CD14-positive monocyte (primary cell): ENCODE measurements around the gene GRWD1. TPM values are rescaled to one million over a fixed set of nuclear protein-coding genes. Genes with fewer than 3 reads are reported as not detected.

ENCODE experiments used
- DNase-seq, 3 donors: peaks; one replicate each; pipeline ENCODE4 v3.0.0-alpha.2; 2011 to 2022
- H2AFZ ChIP-seq: 2 replicates; pipeline ENCODE4 v1.6.0; 2012; ENCODE audit warnings: mild to moderate bottlenecking, low read depth, low read length, inconsistent platforms; ENCODE audit not compliant: insufficient read depth, poor library complexity, severe bottlenecking
- H3K27ac ChIP-seq, 2 donors: 1 replicate in 1 of 2; 2 replicates in 1 of 2; pipeline ENCODE4 v1.5.1; 2012 to 2013; ENCODE audit warnings: low read length in 2 of 2, control low read depth in 1 of 2, inconsistent platforms in 1 of 2, low read depth in 1 of 2, mild to moderate bottlenecking in 1 of 2
- H3K27me3 ChIP-seq, 2 donors: one replicate each; pipeline versions ENCODE4 v1.6.0 to v1.6.1; 2011 to 2013; ENCODE audit warnings: low read length in 2 of 2; ENCODE audit not compliant: control insufficient read depth in 2 of 2, insufficient read depth in 2 of 2
- H3K36me3 ChIP-seq, 2 donors: replicated peaks in 1 of 2; 1 replicate in 1 of 2; 2 replicates in 1 of 2; pipeline versions ENCODE4 v1.5.1 to v1.6.1; 2012 to 2013; ENCODE audit warnings: low read length in 2 of 2, control low read depth in 1 of 2, inconsistent platforms in 1 of 2, mild to moderate bottlenecking in 1 of 2; ENCODE audit not compliant: insufficient read depth in 2 of 2, control insufficient read depth in 1 of 2
- H3K4me1 ChIP-seq, 2 donors: 1 replicate in 1 of 2; 2 replicates in 1 of 2; pipeline versions ENCODE4 v1.5.1 to v1.6.1; 2012 to 2013; ENCODE audit warnings: low read length in 2 of 2, control low read depth in 1 of 2, inconsistent platforms in 1 of 2, mild to moderate bottlenecking in 1 of 2, moderate library complexity in 1 of 2; ENCODE audit not compliant: insufficient read depth in 2 of 2, control insufficient read depth in 1 of 2
- H3K4me2 ChIP-seq: replicated peaks from 2 replicates; pipeline ENCODE3; 2012; ENCODE audit warnings: low read length, moderate library complexity, mild to moderate bottlenecking; ENCODE audit not compliant: poor library complexity, severe bottlenecking; ENCODE audit errors: extremely low read depth
- H3K4me3 ChIP-seq, 3 experiments: fragments of 200-600 bp in 1 of 3; sonication (generic) in 1 of 3; replicated peaks in 1 of 3; 1 replicate in 2 of 3; 2 replicates in 1 of 3; pipeline ENCODE4 v1.5.1; 2011 to 2013; ENCODE audit warnings: low read length in 3 of 3, mild to moderate bottlenecking in 3 of 3, control low read depth in 2 of 3, low read depth in 2 of 3, inconsistent platforms in 1 of 3, moderate library complexity in 1 of 3
- H3K79me2 ChIP-seq: 2 replicates; pipeline ENCODE4 v1.6.0; 2012; ENCODE audit warnings: mild to moderate bottlenecking, control low read depth, inconsistent platforms, low read length, moderate library complexity; ENCODE audit not compliant: insufficient read depth
- H3K9ac ChIP-seq: 2 replicates; pipeline ENCODE4 v1.6.0; 2017; ENCODE audit warnings: low read length, mild to moderate bottlenecking; ENCODE audit not compliant: insufficient read depth, poor library complexity, severe bottlenecking
- H3K9me3 ChIP-seq, 2 donors: replicated peaks in 1 of 2; 1 replicate in 1 of 2; 2 replicates in 1 of 2; pipeline versions ENCODE4 v1.5.1 to v1.6.1; 2012 to 2013; ENCODE audit warnings: low read length in 2 of 2, control low read depth in 1 of 2; ENCODE audit not compliant: control insufficient read depth in 1 of 2, insufficient read depth in 1 of 2
- H4K20me1 ChIP-seq: 2 replicates; pipeline ENCODE4 v1.6.0; 2012; ENCODE audit warnings: mild to moderate bottlenecking, low read length, control low read depth, moderate library complexity; ENCODE audit not compliant: insufficient read depth
- H3K27ac Mint-ChIP-seq, 7 donors: one replicate each; pipeline ENCODE4 v1.8.0; 2020; ENCODE audit warnings: mild to moderate bottlenecking in 7 of 7, mixed read lengths in 7 of 7, moderate library complexity in 6 of 7, inconsistent platforms in 2 of 7
- H3K27me3 Mint-ChIP-seq, 3 donors: one replicate each; pipeline ENCODE4 v1.8.0; 2021 to 2022; ENCODE audit warnings: low read depth in 3 of 3, mild to moderate bottlenecking in 3 of 3, mixed read lengths in 3 of 3, moderate library complexity in 3 of 3, inconsistent platforms in 1 of 3
- H3K36me3 Mint-ChIP-seq, 2 donors: one replicate each; pipeline ENCODE4 v1.8.0; 2020; ENCODE audit warnings: mixed read lengths in 2 of 2, inconsistent platforms in 1 of 2, mild to moderate bottlenecking in 1 of 2
- H3K4me1 Mint-ChIP-seq: one replicate; pipeline ENCODE4 v1.8.0; 2020; ENCODE audit warnings: mild to moderate bottlenecking, mixed read lengths
- H3K4me3 Mint-ChIP-seq, 2 donors: one replicate each; pipeline ENCODE4 v1.8.0; 2020; ENCODE audit warnings: mild to moderate bottlenecking in 2 of 2, mixed read lengths in 2 of 2, moderate library complexity in 1 of 2
- H3K9me3 Mint-ChIP-seq, 7 donors: one replicate each; pipeline ENCODE4 v1.8.0; 2020 to 2022; ENCODE audit warnings: mixed read lengths in 7 of 7, mild to moderate bottlenecking in 6 of 7, moderate library complexity in 6 of 7, inconsistent platforms in 2 of 7
- WGBS: methylation state at CpG from one replicate; pipeline ENCODE4 v1.1.5; 2013; ENCODE audit warnings: missing lambda C conversion rate; ENCODE audit not compliant: insufficient coverage; 5-methylcytosine and 5-hydroxymethylcytosine counted together
- intact Hi-C, 2 donors: fragments of 100-400 bp; cut with micrococcal nuclease; formaldehyde crosslinking; loops; one replicate each; pipeline versions ENCODE4 v1.15.0 to v1.15.1; 2023
- polyA plus RNA-seq, 3 donors: library from polyadenylated mRNA; depleted of rRNA in 1 of 3; unstranded in 2 of 3; stranded (reverse) in 1 of 3; fragments of 300-500 nt in 2 of 3; fragments of >200 nt in 1 of 3; fragmentation: Illumina TruSeq in 2 of 3; gene quantifications; 1 replicate in 2 of 3; 2 replicates in 1 of 3; pipeline ENCODE4 v1.2.3, GENCODE V29; 2012 to 2021
- TF ChIP-seq, protein P1 (sequence below): fragments of 200-600 bp; IDR thresholded peaks from one replicate; pipeline ENCODE4 v1.8.0; 2022; ENCODE audit warnings: antibody characterized with exemption, mild to moderate bottlenecking

GRWD1 gene
- polyA plus RNA-seq, 3 donors: 3.7 to 13.9 (median 10.0) TPM

DNA sequence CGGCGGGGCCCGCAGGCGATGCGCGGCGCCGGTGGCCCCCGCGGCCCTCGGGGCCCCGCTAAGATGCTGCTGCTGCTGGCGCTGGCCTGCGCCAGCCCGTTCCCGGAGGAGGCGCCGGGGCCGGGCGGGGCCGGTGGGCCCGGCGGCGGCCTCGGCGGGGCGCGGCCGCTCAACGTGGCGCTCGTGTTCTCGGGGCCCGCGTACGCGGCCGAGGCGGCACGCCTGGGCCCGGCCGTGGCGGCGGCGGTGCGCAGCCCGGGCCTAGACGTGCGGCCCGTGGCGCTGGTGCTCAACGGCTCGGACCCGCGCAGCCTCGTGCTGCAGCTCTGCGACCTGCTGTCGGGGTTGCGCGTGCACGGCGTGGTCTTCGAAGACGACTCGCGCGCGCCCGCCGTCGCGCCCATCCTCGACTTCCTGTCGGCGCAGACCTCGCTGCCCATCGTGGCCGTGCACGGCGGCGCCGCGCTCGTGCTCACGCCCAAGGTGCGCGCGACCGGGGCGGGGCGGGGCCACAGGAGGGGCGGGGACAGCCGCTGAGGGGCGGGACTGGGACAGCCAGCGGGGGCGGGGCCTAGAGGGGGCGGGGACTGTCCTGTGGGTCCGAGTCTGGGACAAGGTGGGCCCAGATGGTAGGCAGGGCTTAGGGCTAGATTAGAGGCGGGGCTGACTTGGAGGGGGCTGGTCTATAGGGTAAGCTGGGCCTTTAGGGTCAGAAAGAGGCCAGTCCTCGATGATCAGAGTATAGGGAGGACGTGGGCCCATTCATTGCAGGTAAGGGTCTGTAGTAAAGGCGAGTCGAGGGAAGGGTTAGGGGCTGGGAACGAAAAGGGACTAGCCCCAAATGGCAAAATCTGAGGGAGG, 47.2 kb upstream of the GRWD1 start:
- Mint-ChIP-seq H3K9me3 (peaks cover 4 to 41% (median 14%) of the 10 kb centered on the region in 7 donors), H3K36me3 (peaks cover 0 to 10% of the 10 kb centered on the region in 2 donors), H3K27me3 (peaks cover 48 to 51% (median 48%) of the 10 kb centered on the region in 3 donors), H3K4me1 (peaks cover 44% of the 10 kb centered on the region), H3K27ac (peak overlapping the region; percentile 52 to 93 (median 88)), H3K4me3 (peak overlapping the region; percentile 23 to 94)
- DNase-seq: peak; percentile 70 to 80 (median 80)
- Histone ChIP-seq H3K79me2 (no peaks in the 10 kb centered on the region), H3K9me3 (peaks cover 4 to 15% of the 10 kb centered on the region in 2 donors), H3K4me3 (peak overlapping the region; percentile 17 to 73 (median 36)), H3K4me1 (peaks cover 39 to 45% of the 10 kb centered on the region in 2 donors), H3K9ac (peak overlapping the region; percentile 19), H3K36me3 (no peaks in the 10 kb centered on the region), H2AFZ (peak overlapping the region; percentile 87), H3K27ac (no peak overlapping the region), H4K20me1 (no peaks in the 10 kb centered on the region), H3K27me3 (peaks cover 37 to 44% of the 10 kb centered on the region in 2 donors), H3K4me2 (peak overlapping the region; percentile 72)
- TF ChIP-seq, protein P1, sequence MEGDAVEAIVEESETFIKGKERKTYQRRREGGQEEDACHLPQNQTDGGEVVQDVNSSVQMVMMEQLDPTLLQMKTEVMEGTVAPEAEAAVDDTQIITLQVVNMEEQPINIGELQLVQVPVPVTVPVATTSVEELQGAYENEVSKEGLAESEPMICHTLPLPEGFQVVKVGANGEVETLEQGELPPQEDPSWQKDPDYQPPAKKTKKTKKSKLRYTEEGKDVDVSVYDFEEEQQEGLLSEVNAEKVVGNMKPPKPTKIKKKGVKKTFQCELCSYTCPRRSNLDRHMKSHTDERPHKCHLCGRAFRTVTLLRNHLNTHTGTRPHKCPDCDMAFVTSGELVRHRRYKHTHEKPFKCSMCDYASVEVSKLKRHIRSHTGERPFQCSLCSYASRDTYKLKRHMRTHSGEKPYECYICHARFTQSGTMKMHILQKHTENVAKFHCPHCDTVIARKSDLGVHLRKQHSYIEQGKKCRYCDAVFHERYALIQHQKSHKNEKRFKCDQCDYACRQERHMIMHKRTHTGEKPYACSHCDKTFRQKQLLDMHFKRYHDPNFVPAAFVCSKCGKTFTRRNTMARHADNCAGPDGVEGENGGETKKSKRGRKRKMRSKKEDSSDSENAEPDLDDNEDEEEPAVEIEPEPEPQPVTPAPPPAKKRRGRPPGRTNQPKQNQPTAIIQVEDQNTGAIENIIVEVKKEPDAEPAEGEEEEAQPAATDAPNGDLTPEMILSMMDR: no peak
- 6% methylated on average over 94 of the region's 104 CpGs for WGBS
- intact Hi-C loops: loop anchor here in 1 of 2 donors (10.0 kb wide), 1 partner anchor 46 kb away; the partner anchor contains the start of gene GRWD1

DNA sequence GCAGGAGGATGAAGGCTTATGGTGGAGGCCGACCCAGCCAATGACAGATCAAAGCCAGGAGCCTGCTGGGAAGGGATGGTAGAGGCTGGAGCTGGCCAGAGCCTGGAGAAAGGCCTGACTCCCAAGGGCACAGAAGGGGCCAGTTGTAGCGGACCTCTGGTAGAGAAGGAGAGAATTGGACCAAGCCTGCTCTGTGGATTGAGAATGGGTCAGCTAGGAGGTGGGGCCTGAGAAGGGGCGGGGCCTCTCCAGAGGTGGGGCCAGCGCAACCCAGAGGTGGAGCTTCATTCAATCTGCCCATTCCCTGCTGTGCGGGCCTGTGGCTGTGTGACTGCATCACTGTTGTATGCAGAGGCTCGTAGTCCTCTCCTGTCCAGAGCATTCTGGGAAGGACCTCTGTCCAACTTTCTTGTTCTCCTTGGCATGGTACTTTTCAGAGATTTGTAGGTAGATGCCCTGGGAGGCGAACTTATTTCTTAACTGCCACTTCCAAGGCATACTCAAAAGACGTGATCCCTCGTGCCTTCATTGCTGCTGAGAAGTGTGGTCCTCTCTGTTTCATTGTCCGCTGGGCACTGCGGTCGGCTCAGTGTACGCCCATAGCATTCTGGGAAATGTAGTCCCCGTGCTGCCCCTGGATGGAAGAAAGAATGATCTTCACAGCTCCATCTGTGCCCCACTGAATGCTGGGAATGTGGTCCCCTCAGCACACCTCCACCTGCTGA, 45.6 kb upstream of the GRWD1 start:
- Histone ChIP-seq H3K27me3 (peaks cover 26 to 29% of the 10 kb centered on the region in 2 donors), H2AFZ (no peak overlapping the region), H3K4me2 (peak overlapping the region; percentile 57), H3K4me1 (peaks cover 32 to 39% of the 10 kb centered on the region in 2 donors), H3K4me3 (peak overlapping the region in 1 of 3 experiments; percentile 57), H3K27ac (peak overlapping the region in 1 of 2 donors; percentile 17), H3K9ac (no peak overlapping the region), H3K9me3 (peaks cover 4 to 9% of the 10 kb centered on the region in 2 donors), H4K20me1 (no peaks in the 10 kb centered on the region), H3K79me2 (no peaks in the 10 kb centered on the region), H3K36me3 (no peaks in the 10 kb centered on the region)
- TF ChIP-seq, protein P1: no peak
- Mint-ChIP-seq H3K9me3 (peaks cover 4 to 30% (median 12%) of the 10 kb centered on the region in 7 donors), H3K4me1 (peaks cover 39% of the 10 kb centered on the region), H3K36me3 (peaks cover 0 to 7% of the 10 kb centered on the region in 2 donors), H3K27ac (peak overlapping the region; percentile 45 to 93 (median 85)), H3K4me3 (peak overlapping the region; percentile 61 to 73), H3K27me3 (peaks cover 32 to 35% (median 34%) of the 10 kb centered on the region in 3 donors)
- WGBS: 60% methylated on average over 9 of the region's 14 CpGs
- DNase-seq: no peak
- intact Hi-C loops: no loop called here
